DND-41 (cell line): Measurements from ENCODE around the gene MCTP2.

Source experiments
- EZH2 ChIP-seq: IDR thresholded peaks from 3 replicates; pipeline ENCODE4 v1.6.1; 2012; ENCODE audit warnings: borderline replicate concordance, low read depth, mild to moderate bottlenecking, moderate library complexity, low read length, inconsistent platforms; ENCODE audit not compliant: severe bottlenecking
- TF ChIP-seq, protein P1 (sequence below): IDR thresholded peaks from 2 replicates; pipeline ENCODE4 v1.5.1; 2012; ENCODE audit warnings: borderline replicate concordance, low read length, moderate library complexity, mild to moderate bottlenecking; ENCODE audit not compliant: poor library complexity, severe bottlenecking; ENCODE audit errors: extremely low read depth

DNA sequence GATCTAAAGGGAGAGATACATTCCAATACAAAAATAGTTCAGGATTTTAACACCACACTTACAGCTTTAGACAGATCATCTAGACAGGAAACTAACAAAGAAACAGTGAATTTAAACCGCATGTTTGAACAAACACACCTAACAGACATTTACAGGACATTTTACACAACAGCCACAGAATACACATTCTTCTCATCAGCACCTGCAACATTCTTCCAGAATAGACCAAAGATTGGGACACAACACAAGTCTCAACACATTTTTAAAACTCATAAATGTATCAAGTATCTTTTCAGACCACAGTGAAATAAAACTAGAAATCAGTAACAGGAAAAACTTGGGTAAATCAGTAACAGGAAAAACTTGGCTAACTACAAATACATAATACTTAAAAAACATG, 256.3 kb downstream of the MCTP2 start:
- TF ChIP-seq, protein P1, sequence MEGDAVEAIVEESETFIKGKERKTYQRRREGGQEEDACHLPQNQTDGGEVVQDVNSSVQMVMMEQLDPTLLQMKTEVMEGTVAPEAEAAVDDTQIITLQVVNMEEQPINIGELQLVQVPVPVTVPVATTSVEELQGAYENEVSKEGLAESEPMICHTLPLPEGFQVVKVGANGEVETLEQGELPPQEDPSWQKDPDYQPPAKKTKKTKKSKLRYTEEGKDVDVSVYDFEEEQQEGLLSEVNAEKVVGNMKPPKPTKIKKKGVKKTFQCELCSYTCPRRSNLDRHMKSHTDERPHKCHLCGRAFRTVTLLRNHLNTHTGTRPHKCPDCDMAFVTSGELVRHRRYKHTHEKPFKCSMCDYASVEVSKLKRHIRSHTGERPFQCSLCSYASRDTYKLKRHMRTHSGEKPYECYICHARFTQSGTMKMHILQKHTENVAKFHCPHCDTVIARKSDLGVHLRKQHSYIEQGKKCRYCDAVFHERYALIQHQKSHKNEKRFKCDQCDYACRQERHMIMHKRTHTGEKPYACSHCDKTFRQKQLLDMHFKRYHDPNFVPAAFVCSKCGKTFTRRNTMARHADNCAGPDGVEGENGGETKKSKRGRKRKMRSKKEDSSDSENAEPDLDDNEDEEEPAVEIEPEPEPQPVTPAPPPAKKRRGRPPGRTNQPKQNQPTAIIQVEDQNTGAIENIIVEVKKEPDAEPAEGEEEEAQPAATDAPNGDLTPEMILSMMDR, result no peak
- TF ChIP-seq EZH2, result no peak
